HepG2 (cell line): Measurements from ENCODE around the gene CCBE1.

Experiments used
- CAMTA2 ChIP-seq: sonication (generic); formaldehyde crosslinking; IDR thresholded peaks from 2 replicates; pipeline ENCODE4 v1.4.0; 2020; ENCODE audit warnings: mild to moderate bottlenecking, missing genetic modification reagents, borderline replicate concordance
- CBFB ChIP-seq: sonication (generic); formaldehyde crosslinking; IDR thresholded peaks from 2 replicates; pipeline ENCODE4 v1.4.0; 2020; ENCODE audit warnings: missing genetic modification reagents
- CEBPB ChIP-seq: IDR thresholded peaks from 2 replicates; pipeline ENCODE4 v1.6.1; 2011; ENCODE audit warnings: low read depth, low read length, improper control_type of control experiment, borderline replicate concordance
- MAFK ChIP-seq, 2 experiments: IDR thresholded peaks in 1 of 2; conservative IDR thresholded peaks in 1 of 2; 2 replicates each; pipeline ENCODE4 v1.6.1; 2011; ENCODE audit warnings: improper control_type of control experiment in 2 of 2, low read length in 2 of 2
- MYNN ChIP-seq: sonication (generic); formaldehyde crosslinking; IDR thresholded peaks from 2 replicates; pipeline ENCODE4 v1.4.0; 2020; ENCODE audit warnings: mild to moderate bottlenecking, low read depth, missing genetic modification reagents
- NFIC ChIP-seq: IDR thresholded peaks from 2 replicates; pipeline ENCODE4 v1.6.1; 2012; ENCODE audit warnings: mild to moderate bottlenecking, low read length, inconsistent platforms
- RAD21 ChIP-seq: fragments of 450-650 bp; formaldehyde crosslinking; IDR thresholded peaks from 2 replicates; pipeline ENCODE4 v1.5.0; 2020; ENCODE audit warnings: mild to moderate bottlenecking
- SIX1 ChIP-seq: sonication (generic); formaldehyde crosslinking; IDR thresholded peaks from 2 replicates; pipeline ENCODE4 v1.4.0; 2020; ENCODE audit warnings: missing genetic modification reagents, borderline replicate concordance
- TSC22D2 ChIP-seq: sonication (generic); formaldehyde crosslinking; IDR thresholded peaks from 2 replicates; pipeline ENCODE4 v1.5.1; 2020; ENCODE audit warnings: missing genetic modification reagents, mild to moderate bottlenecking, borderline replicate concordance
- ZMYM3 ChIP-seq: sonication (generic); formaldehyde crosslinking; IDR thresholded peaks from 2 replicates; pipeline ENCODE4 v1.5.1; 2020; ENCODE audit warnings: mild to moderate bottlenecking, missing genetic modification reagents
- TF ChIP-seq, protein P1 (sequence below): sonication (generic); formaldehyde crosslinking; IDR thresholded peaks from 2 replicates; pipeline ENCODE4 v1.4.0; 2020; ENCODE audit warnings: missing genetic modification reagents
- TF ChIP-seq, protein P2 (sequence below): IDR thresholded peaks from 2 replicates; pipeline ENCODE4 v1.6.1; 2016; ENCODE audit warnings: control low read depth
- TF ChIP-seq, protein P3 (sequence below): sonication (generic); formaldehyde crosslinking; IDR thresholded peaks from 2 replicates; pipeline ENCODE4 v1.4.0; 2020; ENCODE audit warnings: missing genetic modification reagents

DNA sequence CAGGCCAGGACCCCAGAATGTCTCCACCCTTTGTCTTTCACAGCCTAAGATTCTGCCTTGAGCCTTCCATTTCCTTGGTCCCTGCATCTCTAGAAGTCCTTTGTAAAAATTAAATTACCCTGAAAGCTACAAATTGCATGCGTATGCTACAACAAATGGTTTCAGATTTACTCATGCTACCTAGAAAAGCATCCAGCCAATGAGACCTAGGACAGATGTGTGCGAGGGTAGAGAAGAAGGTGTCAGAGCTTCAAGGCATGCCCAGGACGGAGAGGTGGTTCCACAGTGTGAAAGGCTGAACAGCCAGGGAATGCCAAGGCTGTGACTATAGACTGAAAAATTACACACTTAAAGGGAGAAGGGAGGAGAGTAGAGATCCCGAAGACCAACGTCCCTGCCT lies 40.2 kb downstream of the CCBE1 start:
- TF ChIP-seq, protein P1, sequence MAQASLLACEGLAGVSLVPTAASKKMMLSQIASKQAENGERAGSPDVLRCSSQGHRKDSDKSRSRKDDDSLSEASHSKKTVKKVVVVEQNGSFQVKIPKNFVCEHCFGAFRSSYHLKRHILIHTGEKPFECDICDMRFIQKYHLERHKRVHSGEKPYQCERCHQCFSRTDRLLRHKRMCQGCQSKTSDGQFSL = no peak
- TF ChIP-seq MYNN (CRISPR knock-in tag) = no peak
- TF ChIP-seq, protein P2, sequence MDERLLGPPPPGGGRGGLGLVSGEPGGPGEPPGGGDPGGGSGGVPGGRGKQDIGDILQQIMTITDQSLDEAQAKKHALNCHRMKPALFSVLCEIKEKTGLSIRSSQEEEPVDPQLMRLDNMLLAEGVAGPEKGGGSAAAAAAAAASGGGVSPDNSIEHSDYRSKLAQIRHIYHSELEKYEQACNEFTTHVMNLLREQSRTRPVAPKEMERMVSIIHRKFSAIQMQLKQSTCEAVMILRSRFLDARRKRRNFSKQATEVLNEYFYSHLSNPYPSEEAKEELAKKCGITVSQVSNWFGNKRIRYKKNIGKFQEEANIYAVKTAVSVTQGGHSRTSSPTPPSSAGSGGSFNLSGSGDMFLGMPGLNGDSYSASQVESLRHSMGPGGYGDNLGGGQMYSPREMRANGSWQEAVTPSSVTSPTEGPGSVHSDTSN = no peak
- no peak for TF ChIP-seq CEBPB
- TF ChIP-seq SIX1 (CRISPR knock-in tag) = no peak
- no peak for TF ChIP-seq MAFK (conservative IDR thresholded peaks at IDR 0.05 in 1 of 2, IDR thresholded peaks at IDR 0.05 in 1 of 2; ENCODE audit: low read length in 2 of 2)
- no peak for TF ChIP-seq ZMYM3 (CRISPR knock-in tag)
- no peak for TF ChIP-seq CBFB (CRISPR knock-in tag)
- TF ChIP-seq TSC22D2 (CRISPR knock-in tag) = no peak
- no peak for TF ChIP-seq NFIC
- no peak for TF ChIP-seq RAD21 (CRISPR knock-in tag)
- no peak for TF ChIP-seq CAMTA2
- TF ChIP-seq, protein P3, sequence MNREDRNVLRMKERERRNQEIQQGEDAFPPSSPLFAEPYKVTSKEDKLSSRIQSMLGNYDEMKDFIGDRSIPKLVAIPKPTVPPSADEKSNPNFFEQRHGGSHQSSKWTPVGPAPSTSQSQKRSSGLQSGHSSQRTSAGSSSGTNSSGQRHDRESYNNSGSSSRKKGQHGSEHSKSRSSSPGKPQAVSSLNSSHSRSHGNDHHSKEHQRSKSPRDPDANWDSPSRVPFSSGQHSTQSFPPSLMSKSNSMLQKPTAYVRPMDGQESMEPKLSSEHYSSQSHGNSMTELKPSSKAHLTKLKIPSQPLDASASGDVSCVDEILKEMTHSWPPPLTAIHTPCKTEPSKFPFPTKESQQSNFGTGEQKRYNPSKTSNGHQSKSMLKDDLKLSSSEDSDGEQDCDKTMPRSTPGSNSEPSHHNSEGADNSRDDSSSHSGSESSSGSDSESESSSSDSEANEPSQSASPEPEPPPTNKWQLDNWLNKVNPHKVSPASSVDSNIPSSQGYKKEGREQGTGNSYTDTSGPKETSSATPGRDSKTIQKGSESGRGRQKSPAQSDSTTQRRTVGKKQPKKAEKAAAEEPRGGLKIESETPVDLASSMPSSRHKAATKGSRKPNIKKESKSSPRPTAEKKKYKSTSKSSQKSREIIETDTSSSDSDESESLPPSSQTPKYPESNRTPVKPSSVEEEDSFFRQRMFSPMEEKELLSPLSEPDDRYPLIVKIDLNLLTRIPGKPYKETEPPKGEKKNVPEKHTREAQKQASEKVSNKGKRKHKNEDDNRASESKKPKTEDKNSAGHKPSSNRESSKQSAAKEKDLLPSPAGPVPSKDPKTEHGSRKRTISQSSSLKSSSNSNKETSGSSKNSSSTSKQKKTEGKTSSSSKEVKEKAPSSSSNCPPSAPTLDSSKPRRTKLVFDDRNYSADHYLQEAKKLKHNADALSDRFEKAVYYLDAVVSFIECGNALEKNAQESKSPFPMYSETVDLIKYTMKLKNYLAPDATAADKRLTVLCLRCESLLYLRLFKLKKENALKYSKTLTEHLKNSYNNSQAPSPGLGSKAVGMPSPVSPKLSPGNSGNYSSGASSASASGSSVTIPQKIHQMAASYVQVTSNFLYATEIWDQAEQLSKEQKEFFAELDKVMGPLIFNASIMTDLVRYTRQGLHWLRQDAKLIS (CRISPR knock-in tag) = no peak
